ENCODE data around the gene ZNF787.
A peak's percentile ranks its signal among the peaks of the same experiment; 100 is the strongest.
"Not testable (repeated sequence)": the region's sequence is repeated elsewhere in the genome, so short reads cannot be mapped to it uniquely, and the experiment has no call there.

The ZNF787 gene

DNA sequence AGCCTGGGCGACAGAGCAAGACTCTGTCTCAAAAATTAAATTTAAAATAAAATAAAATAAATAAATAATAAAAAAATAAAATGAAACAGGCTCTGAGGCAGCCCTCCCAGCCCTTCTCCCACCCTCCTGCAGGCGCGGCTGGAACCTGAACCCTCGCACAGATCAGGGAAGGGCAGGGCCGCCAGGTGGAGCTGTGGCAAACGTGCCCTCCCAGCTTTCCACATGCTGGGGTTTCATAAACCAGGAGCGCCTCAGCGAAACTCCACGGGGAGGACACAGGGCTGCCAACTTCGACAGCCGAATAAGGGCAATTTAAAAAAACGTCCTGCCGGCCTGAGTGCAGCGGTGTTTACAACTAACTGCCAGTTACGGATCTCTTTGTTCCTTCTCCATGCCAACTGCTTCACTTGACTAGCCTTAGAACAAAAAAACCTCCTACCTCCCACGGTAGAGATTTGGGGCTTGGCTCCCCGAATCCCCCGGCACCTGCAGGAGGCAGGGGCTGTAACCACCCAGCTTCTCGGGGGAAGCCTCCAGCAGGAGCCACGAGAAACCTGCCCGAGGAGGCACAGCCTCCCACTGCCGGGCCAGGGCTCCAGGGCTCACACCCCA, 15.9 kb downstream of the ZNF787 start:
- peak; percentile 71 for DNase-seq (ENCODE audit: low spot score)

DNA sequence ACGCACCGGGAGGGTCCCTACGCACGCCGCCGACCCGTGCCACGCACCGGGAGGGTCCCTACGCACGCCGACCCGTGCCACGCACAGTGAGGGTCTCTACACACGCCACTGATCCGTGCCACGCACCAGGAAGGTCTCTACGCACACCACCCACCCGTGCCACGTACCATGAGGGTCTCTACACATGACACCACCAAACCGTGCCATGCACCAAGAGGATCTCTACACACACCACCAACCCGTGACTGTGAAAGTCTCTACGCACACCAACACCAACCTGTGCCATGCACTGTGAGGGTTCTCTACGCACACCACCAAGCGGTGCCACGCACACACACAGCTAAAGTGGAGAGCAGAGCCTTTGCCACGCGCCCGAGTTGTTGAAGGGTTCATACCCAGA, 16.7 kb downstream of the ZNF787 start:
- DNase-seq (ENCODE audit: low spot score) = no peak

DNA sequence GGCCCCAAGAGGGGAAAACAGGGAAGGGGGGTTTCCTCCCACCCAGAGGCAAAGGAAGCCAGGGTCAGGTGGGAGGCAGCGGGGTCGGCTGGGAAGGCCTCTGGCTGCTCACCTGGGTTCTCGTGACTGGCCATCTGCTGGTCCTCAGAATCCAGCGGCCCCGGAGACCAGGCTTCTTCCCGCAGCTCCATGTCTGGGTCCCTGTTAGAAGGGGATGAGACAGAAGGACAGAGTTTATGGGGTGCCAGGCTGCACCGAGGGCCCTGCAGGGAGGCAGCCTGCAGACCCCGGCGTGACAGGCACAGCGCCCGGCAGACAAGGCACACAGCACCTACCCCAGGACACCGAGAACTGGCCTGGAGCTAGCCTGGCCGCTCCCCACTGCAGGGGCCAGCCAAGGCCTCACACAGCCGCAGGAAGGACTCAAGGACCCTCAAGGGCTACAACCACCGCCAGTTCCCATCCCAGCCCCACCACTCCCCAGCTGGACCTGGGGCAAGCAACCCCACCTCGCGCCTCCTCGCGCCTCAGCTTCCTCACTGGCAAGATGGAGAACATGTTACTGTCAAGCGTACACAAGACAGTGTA, 18.0 kb downstream of the ZNF787 start:
- DNase-seq (ENCODE audit: low spot score) = no peak

DNA sequence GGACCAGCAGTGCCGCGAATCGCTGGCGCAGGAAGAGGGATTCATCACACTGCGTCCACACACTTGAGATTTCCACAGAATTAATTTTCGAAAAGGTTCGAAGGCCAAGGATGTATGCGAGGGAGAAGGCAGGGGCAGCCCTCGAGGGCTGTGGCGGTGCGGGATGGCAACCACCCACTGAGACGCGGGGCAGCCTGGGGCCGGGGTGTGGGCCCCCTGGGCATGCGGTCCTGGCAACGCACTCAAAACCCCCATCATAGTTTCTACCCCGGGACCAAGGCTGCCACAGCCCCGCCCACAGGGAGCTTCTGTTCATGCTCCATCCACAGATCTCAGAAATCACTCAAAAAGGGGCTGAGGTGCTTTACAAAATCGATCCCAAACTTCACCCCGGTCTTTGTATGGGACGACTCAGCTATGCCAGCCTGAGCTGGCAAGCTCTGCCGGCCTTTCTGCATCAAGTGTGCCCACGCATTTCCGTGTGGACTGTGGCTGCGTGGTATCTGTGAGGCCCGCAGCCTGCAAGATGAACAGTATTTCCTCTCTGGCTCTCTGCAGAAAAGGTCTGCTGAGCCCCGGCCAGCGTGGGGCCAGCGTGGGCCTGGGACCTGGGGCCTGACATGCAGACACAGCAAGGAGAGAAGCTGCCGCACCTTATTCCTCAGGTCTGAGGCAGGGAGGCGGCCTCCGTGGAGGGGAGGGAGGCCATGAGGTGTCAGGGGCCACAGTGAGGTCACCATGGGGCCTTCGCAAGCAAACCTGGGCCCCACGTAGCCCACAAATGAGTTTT, 19.2 kb downstream of the ZNF787 start:
- DNase-seq (ENCODE audit: low spot score) = no peak

DNA sequence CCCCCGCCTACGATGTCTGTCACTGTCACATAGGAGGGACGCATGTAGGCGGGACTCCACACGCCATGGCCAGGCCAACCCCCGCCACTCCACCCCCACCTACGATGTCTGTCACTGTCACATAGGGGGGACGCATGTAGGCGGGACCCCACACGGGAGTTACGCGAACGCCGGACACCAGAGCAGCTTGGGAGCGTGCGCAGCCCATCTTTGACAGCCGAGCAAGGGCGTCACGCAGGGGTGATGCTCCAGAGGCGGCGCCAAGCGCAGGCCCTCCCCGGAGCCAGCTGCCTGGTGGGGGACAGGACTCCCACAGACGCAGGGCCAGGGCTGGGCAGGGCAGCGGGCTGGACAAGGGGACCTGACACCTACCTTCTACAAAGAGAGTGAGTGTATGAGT, 20.0 kb downstream of the ZNF787 start:
- DNase-seq (ENCODE audit: low spot score) = no peak

DNA sequence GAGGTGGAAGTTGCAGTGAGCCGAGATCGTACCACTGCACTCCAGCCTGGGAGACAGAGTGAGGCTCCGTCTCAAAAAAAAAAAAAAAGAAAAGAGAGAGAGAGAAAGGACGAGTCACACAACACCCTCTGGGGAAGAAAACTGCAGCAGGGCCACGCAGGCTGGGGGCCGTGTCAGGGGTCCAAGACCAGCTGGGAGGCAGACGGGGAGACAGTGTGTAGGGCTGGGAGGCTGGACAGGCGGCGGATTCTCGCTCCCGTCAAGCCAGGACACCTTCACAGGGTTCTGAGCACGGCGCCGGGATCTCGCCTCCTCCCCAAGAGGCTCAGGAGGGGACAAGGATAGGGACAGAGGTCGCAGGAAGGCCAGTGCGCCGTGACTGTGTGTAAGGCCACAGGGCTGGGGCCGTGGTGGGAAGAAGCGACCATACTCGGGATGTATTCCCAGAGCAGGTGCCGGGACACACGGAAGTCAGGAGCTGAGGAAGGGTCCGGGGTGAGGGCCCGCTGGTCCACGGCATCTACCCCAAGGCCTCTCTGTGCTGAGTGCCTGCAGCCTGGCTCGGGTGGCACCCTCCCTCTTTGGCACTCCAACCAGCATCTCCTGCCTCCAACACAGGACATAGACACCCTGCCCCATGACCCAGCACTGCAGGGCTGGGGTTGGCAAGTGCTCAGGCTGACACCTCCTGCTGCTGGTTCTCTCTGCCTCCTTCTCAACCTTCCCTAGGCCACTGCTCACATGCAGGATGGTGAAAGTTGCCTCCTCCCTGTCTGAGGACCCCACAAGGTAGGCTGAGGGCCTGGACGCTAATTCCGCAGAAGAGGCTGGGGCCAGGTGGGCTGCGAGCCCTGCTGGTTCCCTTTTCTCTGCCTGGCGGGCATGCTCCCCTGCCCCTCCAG, 21.2 kb downstream of the ZNF787 start:
- DNase-seq (ENCODE audit: low spot score) = no peak

DNA sequence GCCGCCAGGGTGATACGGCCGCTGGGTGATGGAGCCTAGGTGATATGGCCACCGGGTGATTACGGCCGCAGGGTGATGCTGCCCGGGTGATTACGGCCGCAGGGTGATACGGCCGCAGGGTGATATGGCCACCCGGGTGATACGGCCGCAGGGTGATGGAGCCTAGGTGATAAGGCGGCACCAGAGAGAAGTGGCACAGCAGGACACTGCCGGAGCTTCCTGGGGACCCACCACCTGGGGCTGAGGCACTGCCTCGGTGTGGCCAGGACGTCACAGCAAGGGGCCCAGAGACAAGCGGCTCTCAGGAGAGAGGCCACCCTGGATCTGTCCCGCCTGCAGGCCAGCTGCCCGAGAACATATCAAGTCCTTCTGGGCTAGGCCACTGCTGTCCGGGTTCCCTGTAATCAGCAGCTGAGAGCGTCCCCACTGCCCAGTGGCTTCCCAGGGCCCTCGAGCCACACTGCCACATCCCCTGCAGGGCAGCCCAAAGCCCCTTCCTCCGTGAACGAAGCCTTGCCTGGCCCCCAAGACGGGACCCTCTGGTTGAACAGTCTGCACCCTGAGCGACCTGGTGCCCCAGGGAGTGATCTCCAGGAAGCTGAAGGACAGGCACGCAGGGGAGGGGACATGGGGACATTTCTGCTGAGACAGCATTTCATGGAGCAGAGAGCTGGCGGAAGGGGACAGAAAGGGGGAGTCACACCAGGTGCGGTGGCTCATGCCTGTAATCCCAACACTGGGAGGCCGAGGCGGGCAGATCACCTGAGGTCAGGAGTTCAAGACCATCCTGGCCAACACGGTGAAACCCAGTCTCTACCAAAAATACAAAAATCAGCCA, 22.1 kb downstream of the ZNF787 start:
- no peak for DNase-seq (ENCODE audit: low spot score)

DNA sequence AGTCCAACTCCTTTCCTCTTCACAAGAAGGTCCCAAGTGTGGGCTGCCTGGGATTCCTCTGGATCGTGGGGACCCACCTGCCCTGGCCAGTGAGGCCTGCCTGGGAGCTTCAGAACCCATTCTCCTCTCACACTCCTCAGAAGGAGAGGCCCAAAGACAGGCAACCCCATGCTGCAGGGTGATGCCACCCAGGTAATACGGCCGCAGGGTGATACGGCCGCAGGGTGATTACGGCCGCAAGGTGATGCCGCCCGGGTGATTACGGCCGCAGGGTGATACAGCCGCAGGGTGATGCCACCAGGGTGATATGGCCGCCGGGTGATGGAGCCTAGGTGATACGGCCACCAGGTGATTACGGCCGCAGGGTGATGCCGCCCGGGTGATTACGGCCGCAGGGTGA, 22.9 kb downstream of the ZNF787 start:
- DNase-seq (ENCODE audit: low spot score) = not testable (repeated sequence)

DNA sequence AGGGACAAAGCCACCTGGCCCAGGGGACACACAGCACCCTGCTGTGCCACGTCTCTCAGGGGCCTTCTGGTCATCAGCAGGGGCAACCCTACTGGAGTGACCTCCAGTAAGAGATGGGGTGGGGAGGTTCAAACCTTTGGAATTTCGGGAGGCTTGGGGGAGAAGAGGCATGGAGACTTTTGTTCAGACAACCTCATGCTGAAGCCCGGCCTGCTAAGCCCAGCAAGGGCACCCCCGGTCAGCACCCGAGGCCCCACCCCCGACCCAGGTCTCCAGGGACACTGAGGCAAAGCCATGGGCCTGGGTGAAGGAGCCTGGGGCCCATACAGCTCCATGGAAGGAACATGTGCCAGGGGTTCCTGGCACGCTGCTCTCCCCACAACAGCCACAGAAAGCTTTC, 23.3 kb downstream of the ZNF787 start:
- DNase-seq (ENCODE audit: low spot score) = no peak

DNA sequence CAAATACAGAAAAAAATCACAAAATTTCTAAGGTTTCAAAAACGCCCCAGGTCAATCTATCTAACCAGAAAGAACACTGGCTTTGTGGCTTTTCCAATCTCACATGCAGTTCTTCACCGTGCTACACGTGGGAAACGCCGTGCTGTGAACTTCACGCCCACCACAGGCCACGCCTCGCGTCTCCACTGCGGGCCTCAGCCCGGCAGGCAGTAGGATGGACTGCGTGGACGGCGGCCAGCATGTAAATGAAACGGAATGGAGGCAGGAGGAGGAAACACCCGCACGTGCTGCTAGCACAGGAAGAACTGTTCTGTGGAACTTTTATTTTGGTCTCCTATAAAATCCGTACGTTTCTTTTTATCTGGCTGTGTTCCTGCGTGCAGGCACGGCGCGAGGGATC, 23.8 kb downstream of the ZNF787 start:
- DNase-seq (ENCODE audit: low spot score) = no peak

DNA sequence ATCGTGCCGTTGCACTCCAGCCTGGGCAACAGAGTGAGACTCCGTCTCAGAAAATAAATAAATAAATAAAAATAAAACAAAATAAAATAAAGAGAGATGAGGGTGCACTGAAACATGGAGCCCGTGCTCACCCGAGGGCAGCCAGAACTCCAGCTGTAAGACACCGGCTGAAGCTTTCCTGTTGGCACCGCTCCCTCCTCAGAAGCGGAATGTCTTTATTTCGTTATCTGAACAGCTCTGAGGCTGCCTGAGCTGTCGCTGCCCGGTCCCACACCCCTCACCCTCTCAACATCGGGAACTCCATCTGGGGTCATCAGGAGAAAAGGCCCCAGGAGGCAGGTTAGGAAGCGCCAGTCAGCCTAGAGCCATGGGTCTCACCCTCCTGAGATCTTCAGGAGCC, 24.4 kb downstream of the ZNF787 start:
- DNase-seq (ENCODE audit: low spot score) = no peak

DNA sequence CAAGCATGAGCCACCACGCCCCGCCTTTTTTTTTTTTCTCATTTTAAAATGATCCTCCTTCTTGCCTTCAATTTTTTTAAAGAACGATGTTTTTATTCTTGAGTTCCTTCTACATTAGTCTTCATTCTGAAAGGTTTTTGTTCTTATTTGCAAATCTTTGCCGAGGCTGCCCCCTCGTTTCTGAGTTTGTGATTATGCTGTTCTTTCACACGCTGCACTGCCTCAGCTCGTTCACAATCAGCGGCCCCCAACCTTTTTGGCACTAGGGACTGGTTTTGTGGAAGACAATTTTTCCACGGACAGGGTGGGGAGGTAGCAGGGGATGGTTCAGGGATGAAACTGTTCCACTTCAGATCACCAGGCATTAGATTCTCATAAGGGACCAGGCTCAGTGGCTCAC, 26.6 kb downstream of the ZNF787 start:
- no peak for DNase-seq (ENCODE audit: low spot score)

DNA sequence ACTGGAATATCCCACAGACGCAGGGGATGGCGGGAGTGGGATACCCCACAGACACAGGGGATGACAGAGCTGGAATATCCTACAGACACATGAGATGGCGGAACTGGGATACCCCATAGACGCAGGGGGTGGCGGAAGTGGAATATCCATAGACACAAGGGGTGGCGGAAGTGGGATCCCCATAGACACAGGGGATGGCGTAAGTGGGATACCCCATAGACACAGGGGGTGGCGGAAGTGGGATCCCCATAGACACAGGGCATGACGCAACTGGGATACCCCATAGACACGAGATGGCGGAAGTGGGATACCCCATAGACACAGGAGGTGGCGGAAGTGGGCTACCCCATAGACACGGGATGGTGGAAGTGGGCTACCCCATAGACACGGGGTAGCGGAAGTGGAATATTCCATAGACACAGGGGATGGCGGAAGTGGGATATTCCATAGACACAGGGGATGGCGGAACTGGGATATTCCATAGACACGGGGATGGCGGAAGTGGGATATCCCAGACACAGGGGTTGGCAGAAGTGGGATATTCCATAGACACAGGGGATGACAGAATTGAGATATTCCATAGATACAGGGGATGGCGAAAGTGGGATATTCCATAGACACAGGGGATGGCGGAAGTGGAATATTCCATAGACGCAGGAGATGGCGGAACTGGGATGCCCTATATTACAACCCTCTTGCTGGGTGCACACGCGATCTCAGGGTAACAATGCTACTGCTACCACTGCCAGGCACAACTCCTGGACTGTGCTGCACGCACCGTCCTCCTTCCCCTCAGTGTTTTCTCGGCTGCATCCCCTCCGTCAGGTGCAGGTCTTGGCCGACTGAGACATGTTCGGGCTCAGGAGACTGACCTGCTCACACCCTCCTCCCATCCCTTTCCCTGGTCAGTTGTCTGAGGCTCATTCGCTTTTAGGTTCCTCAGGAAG, 28.1 kb downstream of the ZNF787 start:
- DNase-seq (ENCODE audit: low spot score) = no peak

DNA sequence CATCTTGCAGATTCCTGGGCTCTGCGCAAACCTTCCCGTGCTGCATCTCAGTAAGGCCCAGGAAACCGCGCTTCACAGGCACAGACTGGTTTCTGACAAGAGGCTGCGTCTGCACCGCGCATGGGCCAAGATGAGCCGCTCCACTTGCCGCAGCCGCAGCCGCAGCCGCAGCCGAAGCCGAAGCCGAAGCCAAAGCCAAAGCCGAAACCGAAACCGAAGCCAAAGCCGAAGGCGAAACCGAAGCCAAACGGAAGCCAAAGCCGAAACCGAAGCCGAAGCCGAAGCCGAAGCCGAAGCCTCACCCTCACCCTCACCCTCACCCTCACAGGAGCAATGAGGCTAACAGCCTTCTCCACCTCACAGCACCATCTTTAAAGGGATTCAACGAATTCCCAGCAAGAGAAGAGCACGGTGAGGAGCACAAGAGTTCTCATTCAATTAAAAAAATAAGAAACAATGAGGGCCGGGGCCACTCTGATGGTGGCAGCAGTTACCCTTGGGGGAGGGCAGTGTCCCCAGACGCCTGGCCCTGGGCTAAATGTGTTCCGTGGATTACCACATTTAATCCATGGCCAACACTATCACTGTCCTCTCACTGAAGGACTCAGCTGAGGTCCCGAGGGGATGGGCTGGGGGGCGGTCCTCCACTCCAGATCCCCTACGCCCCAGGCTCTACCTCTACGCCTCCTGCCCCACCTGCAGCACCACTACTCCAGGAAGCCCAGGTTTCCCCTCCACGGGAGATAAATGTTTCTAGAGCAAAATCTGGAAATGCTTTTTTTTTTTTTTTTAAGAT, 29.1 kb downstream of the ZNF787 start:
- no peak for DNase-seq (ENCODE audit: low spot score)

DNA sequence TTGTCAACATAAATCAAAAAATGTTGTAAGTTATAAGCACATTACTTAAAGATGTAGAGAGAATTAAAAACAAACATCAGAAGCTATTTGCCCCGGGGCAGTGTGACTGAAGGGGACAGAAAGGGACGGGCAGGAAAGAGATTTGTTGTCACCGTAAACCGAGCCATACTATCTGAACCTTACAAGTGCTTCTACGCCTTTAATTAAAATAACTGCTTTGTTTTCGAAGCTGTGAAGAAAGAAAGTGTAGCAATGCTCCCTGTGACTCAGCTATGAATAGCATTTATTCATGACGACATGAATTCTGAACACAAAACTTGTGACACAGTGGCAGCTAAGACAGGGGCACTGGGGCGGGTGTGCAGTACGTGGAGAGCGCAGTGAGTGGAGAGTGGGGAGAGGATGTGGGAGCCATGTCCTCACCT, 30.0 kb downstream of the ZNF787 start:
- no peak for DNase-seq (ENCODE audit: low spot score)

DNA sequence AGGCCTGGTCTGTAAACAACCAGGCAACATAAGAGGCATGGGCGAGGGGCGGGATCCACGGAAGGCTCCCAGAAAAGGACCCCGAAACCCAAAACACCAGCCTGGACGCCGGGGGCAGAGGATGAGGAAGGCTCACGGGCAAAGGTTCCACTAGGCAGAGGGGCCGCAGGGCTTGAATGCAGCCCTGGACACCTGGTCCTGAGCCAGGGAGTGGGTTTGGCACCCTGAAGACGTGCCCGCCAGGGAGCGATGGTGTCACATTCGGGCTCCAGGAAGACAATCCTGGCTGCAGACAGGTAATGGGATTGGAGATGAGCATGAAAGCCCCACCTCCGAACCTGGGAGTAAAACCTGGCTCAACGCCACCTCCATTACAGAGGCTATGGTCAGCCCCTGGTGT, 31.8 kb downstream of the ZNF787 start:
- DNase-seq (ENCODE audit: low spot score) = no peak

DNA sequence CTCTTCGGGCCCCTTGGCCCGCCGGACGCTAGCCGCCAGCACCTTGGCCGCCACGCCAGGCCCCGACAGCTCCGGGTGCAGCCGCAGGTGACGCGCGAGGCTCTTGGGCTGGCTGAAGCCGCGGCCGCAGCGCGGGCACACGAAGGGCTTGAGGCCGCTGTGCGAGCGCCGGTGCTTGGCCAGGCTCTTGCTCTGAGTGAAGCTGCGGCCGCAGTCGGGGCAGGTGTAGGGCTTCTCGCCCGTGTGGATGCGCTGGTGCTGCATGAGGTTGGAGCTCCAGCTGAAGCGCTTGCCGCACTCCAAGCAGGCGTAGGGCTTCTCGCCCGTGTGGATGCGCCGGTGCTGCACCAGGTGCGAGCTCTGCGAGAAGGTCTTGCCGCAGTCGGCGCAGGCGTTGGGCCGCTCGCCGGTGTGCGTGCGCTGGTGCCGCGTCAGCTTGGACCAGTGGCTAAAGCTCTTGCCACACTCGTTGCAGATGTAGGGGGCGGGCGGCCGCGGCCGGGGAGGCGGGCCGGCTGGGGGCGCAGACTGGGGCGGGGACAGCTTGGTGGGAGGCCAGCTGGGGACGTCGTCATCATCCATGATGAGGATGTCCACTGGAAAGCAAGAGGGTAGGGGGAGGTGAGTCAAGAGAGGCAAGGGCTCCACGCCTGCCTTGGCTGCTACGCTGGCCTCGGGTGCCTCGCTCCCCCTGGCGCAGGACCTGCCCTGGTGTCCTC, 32.4 kb downstream of the ZNF787 start:
- no peak for DNase-seq (ENCODE audit: low spot score)

DNA sequence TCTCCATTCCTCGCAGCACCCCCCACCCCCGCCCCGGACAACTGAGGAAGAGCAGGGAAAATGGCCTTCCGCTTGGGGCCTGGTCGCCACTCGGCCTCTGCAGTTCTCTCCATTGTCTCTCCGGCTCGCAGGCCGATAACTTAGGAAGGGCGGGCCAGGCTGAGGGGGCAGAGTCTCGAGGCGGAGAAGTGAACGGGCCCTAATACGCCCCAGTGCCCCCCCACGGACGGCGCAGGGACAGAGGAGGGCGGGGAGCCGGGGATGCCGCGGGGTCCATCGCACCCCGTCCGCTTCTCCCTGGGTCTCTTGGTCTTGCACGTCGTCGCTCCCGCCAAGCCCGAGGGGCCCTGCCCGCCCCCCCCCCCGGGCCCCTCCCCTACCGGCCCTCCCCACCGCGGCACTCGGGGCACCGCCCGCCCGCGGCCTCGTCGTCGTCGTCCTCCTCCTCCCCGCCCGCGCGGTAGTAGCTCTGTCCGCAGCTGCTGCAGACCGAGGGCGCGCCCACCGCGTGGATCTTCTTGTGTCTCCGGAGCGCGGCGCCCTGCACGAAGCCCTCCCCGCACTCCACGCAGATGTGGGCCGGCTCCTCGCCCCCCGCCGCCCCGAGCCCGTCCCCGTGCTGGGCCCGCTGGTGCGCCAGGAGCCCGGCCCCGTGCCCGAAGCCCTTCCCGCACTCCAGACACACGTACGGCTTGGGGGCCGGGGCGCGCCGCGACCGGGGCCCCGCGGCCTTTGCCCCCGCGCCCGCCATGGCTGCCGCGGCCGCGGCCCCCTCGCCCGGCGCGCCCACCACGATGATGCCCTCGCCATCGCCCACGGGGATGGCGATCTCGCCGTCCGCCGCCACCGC, 33.2 kb downstream of the ZNF787 start:
- DNase-seq (ENCODE audit: low spot score) = no peak

Measured in cerebellar cortex (tissue), 1 donor.